ENCODE measurements around the gene DUOX1.

The DUOX1 gene

DNA sequence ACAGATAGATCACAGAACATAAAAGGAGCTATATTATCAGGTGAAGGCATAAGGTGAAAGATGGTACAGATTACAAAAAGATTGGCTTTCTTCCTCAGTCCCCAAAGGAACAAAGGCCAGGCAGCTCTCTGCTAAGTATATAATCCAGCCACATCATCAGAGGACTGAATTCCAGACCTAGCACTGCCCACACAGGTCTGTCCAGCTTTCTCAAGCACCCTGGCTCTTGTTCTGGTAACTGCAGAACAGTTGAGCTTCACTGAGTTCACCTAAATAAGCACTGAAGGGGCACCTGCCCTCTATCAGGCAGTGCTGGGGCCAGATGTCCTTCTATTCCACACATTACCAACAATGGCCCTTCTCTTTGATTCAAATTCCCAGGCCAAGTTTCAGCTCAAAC, 6.4 kb upstream of the DUOX1 start:
- TF ChIP-seq EZH2phosphoT487 (IDR thresholded peaks at IDR 0.05; ENCODE audit: low read depth), result no peak
- no peak overlapping the region for H2AFZ ChIP-seq (ENCODE audit: low read depth, low read length)
- H3K36me3 ChIP-seq (replicated peaks; ENCODE audit: low read depth, low read length), result no peaks in the 10 kb centered on the region
- H3K9me3 ChIP-seq (ENCODE audit: insufficient read depth, low read length), result no peaks in the 10 kb centered on the region
- no peak overlapping the region for H3K27ac ChIP-seq (ENCODE audit: low read length)
- no peak overlapping the region for H3K9ac ChIP-seq (ENCODE audit: low read length)
- H3K4me1 ChIP-seq (ENCODE audit: low read length), result no peaks in the 10 kb centered on the region
- H4K20me1 ChIP-seq (ENCODE audit: insufficient read depth, low read length), result no peaks in the 10 kb centered on the region
- H3K79me2 ChIP-seq (ENCODE audit: low read length), result no peaks in the 10 kb centered on the region
- peaks cover 34% of the 10 kb centered on the region for H3K27me3 ChIP-seq (ENCODE audit: low read depth, low read length)
- H3K4me2 ChIP-seq (ENCODE audit: low read length), result no peak overlapping the region
- H3K4me3 ChIP-seq (ENCODE audit: low read length), result no peak overlapping the region

DNA sequence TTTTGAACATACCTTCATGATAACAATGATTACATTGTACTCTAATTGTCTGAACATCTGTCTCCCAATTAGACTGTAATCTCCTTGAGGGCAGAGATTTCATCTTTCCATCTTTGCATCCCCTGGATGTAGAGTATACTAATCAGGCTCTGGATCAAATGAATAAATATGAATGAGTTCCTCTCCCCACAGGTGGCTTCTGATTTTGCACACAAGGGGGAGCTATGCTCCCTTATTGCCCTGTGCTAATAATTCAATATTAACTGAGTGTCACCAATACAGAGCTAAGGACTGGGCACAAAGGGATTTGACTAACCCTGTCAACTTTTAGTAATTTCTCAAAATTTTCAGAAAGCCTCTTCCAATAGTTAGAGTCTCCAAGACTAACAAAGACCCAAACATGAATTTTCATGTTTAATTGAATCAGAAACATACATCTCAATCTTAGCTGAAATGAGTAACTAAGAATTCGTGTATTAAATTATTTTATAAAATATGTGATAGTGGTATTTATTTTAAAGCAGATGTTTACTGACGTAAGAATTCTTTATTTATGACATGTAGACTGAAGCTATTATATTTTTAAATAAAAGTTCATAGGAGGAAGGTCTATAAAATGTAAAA, 3.1 kb upstream of the DUOX1 start:
- peaks cover 34% of the 10 kb centered on the region for H3K27me3 ChIP-seq (ENCODE audit: low read depth, low read length)
- no peaks in the 10 kb centered on the region for H3K9me3 ChIP-seq (ENCODE audit: insufficient read depth, low read length)
- no peaks in the 10 kb centered on the region for H3K4me1 ChIP-seq (ENCODE audit: low read length)
- H2AFZ ChIP-seq (ENCODE audit: low read depth, low read length), result no peak overlapping the region
- H3K9ac ChIP-seq (ENCODE audit: low read length), result no peak overlapping the region
- no peak overlapping the region for H3K4me3 ChIP-seq (ENCODE audit: low read length)
- H3K4me2 ChIP-seq (ENCODE audit: low read length), result no peak overlapping the region
- no peak overlapping the region for H3K27ac ChIP-seq (ENCODE audit: low read length)
- TF ChIP-seq EZH2phosphoT487 (IDR thresholded peaks at IDR 0.05; ENCODE audit: low read depth) (no peak), CTCF (IDR thresholded peaks at IDR 0.05; ENCODE audit: low read depth, low read length) (peak; percentile 86)
- H3K79me2 ChIP-seq (ENCODE audit: low read length), result no peaks in the 10 kb centered on the region
- H3K36me3 ChIP-seq (replicated peaks; ENCODE audit: low read depth, low read length), result no peaks in the 10 kb centered on the region
- no peaks in the 10 kb centered on the region for H4K20me1 ChIP-seq (ENCODE audit: insufficient read depth, low read length)

GRCh38 chr15:45128971-45129639, 689 bp upstream of the DUOX1 start:
- H2AFZ ChIP-seq (ENCODE audit: low read depth, low read length), result no peak overlapping the region
- H4K20me1 ChIP-seq (ENCODE audit: insufficient read depth, low read length), result no peaks in the 10 kb centered on the region
- peaks cover 22% of the 10 kb centered on the region for H3K27me3 ChIP-seq (ENCODE audit: low read depth, low read length)
- H3K36me3 ChIP-seq (replicated peaks; ENCODE audit: low read depth, low read length), result no peaks in the 10 kb centered on the region
- H3K4me2 ChIP-seq (ENCODE audit: low read length), result no peak overlapping the region
- H3K27ac ChIP-seq (ENCODE audit: low read length), result no peak overlapping the region
- H3K9ac ChIP-seq (ENCODE audit: low read length), result no peak overlapping the region
- H3K79me2 ChIP-seq (ENCODE audit: low read length), result no peaks in the 10 kb centered on the region
- no peaks in the 10 kb centered on the region for H3K9me3 ChIP-seq (ENCODE audit: insufficient read depth, low read length)
- H3K4me3 ChIP-seq (ENCODE audit: low read length), result no peak overlapping the region
- TF ChIP-seq EZH2phosphoT487 (IDR thresholded peaks at IDR 0.05; ENCODE audit: low read depth), result no peak
- TF ChIP-seq CTCF (IDR thresholded peaks at IDR 0.05; ENCODE audit: low read depth, low read length), result no peak
- H3K4me1 ChIP-seq (ENCODE audit: low read length), result no peaks in the 10 kb centered on the region

DNA sequence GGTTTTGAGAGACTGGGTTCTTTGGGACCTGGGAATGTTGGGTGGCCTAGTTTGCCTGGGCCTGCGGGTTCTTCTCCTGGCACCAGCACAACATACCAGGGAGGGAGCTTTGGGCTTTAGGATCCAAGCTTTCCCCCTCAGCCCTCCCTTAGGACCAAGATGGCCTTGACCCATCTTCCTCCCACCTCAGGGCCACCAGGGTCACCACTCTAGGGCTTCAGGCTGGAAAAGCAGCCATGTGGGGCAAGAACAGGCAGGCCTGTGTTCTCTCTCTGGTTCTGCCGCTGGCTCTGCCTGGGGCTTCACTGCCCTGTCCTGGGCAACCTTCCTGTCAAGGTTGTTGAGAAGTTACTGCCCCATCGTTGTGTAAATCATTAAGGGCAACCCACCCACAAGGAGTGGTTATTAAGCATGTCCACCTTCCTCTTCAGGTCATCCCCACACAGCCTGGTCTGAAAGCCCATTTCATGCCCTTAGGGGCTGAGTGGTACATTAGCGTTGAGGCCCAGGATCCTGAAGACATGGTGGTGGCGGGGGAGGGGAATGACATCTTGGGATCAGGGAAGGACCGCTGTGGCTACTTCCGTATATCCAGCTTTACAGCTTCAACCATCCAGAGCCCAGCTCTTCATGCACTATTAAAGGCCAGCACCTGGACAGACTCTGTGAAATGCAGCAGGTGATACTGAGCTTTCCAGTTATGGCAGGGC, 652 bp downstream of the DUOX1 start:
- Histone ChIP-seq H3K4me3 (ENCODE audit: low read length) (no peak overlapping the region), H3K79me2 (ENCODE audit: low read length) (no peaks in the 10 kb centered on the region), H3K27ac (ENCODE audit: low read length) (no peak overlapping the region), H3K36me3 (replicated peaks; ENCODE audit: low read depth, low read length) (no peaks in the 10 kb centered on the region), H3K9me3 (ENCODE audit: insufficient read depth, low read length) (no peaks in the 10 kb centered on the region), H2AFZ (ENCODE audit: low read depth, low read length) (no peak overlapping the region), H4K20me1 (ENCODE audit: insufficient read depth, low read length) (no peaks in the 10 kb centered on the region), H3K4me2 (ENCODE audit: low read length) (no peak overlapping the region), H3K27me3 (ENCODE audit: low read depth, low read length) (peaks cover 11% of the 10 kb centered on the region), H3K9ac (ENCODE audit: low read length) (no peak overlapping the region), H3K4me1 (ENCODE audit: low read length) (no peaks in the 10 kb centered on the region)
- TF ChIP-seq EZH2phosphoT487 (IDR thresholded peaks at IDR 0.05; ENCODE audit: low read depth) (no peak), CTCF (IDR thresholded peaks at IDR 0.05; ENCODE audit: low read depth, low read length) (no peak)
